WERI-Rb-1 (cell line): ENCODE results near the gene ROBO4.

Source experiments
- DNase-seq: peaks from one replicate; pipeline ENCODE4 v3.0.0-alpha.2; 2020
- H3K27ac ChIP-seq: fragments of 250-450 bp; sonication (Bioruptor Pico); 2 replicates; pipeline ENCODE4 v1.5.1; 2020; ENCODE audit warnings: mild to moderate bottlenecking, moderate library complexity
- H3K27me3 ChIP-seq: fragments of 250-450 bp; sonication (Bioruptor Pico); 2 replicates; pipeline ENCODE4 v1.5.1; 2021; ENCODE audit warnings: mild to moderate bottlenecking, low read depth, moderate library complexity; ENCODE audit not compliant: insufficient read depth, severe bottlenecking
- H3K36me3 ChIP-seq: fragments of 250-450 bp; sonication (Bioruptor Pico); 2 replicates; pipeline ENCODE4 v1.5.1; 2020; ENCODE audit warnings: mild to moderate bottlenecking, moderate library complexity
- H3K4me3 ChIP-seq: 2 replicates; pipeline ENCODE4 v1.5.1; 2011; ENCODE audit warnings: low read depth, mild to moderate bottlenecking, control low read depth, low read length
- H3K9me3 ChIP-seq: fragments of 250-450 bp; sonication (Bioruptor Pico); 2 replicates; pipeline ENCODE4 v1.5.1; 2021; ENCODE audit warnings: mild to moderate bottlenecking, moderate library complexity; ENCODE audit not compliant: severe bottlenecking
- TF ChIP-seq, protein P1 (sequence below): IDR thresholded peaks from 2 replicates; pipeline ENCODE4 v1.5.1; 2011; ENCODE audit warnings: low read depth, mild to moderate bottlenecking, control low read depth, inconsistent platforms, low read length

The ROBO4 gene

GRCh38 chr11:124935548-124936514, 38.2 kb upstream of the ROBO4 start, which contains the start of gene HEPACAM:
Gene HEPACAM (minus strand): TSS chr11:124936047. CDS start chr11:124936006, 41 bp downstream.
- Histone ChIP-seq H3K27me3 (no peaks in the 10 kb centered on the region), H3K36me3 (no peaks in the 10 kb centered on the region), H3K4me3 (no peak within 1 kb of the TSS), H3K27ac (no peak within 1 kb of the TSS), H3K9me3 (no peaks in the 10 kb centered on the region)
- DNase-seq = no peak
- TF ChIP-seq, protein P1, sequence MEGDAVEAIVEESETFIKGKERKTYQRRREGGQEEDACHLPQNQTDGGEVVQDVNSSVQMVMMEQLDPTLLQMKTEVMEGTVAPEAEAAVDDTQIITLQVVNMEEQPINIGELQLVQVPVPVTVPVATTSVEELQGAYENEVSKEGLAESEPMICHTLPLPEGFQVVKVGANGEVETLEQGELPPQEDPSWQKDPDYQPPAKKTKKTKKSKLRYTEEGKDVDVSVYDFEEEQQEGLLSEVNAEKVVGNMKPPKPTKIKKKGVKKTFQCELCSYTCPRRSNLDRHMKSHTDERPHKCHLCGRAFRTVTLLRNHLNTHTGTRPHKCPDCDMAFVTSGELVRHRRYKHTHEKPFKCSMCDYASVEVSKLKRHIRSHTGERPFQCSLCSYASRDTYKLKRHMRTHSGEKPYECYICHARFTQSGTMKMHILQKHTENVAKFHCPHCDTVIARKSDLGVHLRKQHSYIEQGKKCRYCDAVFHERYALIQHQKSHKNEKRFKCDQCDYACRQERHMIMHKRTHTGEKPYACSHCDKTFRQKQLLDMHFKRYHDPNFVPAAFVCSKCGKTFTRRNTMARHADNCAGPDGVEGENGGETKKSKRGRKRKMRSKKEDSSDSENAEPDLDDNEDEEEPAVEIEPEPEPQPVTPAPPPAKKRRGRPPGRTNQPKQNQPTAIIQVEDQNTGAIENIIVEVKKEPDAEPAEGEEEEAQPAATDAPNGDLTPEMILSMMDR = no peak

DNA sequence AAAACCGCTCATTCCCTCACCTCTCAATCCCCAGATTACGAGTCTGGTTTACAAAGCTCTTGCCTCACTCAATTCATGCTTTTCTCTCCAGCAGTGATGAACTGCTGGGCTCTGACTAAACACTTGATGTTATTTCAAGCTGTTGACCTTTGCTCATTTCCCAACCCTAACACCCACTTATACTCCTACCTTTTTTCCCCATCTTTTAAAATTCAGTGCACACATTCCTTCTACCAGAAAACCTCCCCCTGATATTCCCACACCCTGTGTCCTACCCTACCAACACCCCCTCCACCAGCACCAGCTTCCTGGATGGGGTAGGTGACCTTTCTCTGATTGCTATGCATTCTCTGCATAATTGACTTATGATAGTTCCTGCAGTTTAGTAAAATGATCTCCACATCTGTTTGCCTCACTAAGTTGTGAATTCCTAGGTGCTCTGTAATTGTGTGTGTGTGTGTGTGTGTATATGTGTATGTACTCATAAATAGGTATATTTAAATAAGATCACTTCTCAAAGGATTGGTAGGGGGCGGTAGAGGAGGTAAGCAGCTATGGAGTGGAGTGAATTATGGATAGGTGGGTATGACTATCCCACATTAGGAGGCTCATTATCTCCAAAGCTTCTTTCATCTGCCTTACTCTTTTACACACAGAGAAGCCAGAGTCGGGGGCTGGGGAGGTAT, 37.3 kb upstream of the ROBO4 start:
- no peaks in the 10 kb centered on the region for H3K9me3 ChIP-seq
- no peak overlapping the region for H3K4me3 ChIP-seq
- H3K27ac ChIP-seq = no peak overlapping the region
- no peaks in the 10 kb centered on the region for H3K36me3 ChIP-seq
- no peak for DNase-seq
- TF ChIP-seq, protein P1 = no peak
- no peaks in the 10 kb centered on the region for H3K27me3 ChIP-seq

DNA sequence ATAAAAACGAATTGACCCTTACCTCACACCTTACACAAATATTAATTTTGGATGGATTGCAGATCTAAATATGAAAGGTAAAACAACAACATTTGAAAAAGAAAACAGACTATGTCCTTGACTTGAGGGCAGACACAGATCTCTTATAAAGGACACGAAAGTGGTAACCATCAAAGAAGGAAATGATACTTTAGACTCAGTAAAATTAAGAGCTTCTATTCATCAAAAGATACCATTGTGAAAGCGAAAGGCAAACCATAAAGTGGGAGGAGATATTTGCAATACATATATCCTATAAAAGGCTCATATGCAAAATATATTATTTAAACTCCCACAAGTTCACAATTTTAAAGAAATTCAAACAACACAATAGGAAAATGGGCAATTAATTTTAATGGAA, 33.1 kb upstream of the ROBO4 start:
- no peaks in the 10 kb centered on the region for H3K36me3 ChIP-seq
- no peak for DNase-seq
- H3K4me3 ChIP-seq = no peak overlapping the region
- TF ChIP-seq, protein P1 = no peak
- H3K27me3 ChIP-seq = no peaks in the 10 kb centered on the region
- no peak overlapping the region for H3K27ac ChIP-seq
- no peaks in the 10 kb centered on the region for H3K9me3 ChIP-seq

- no peak overlapping the region for H3K4me3 ChIP-seq
- H3K27me3 ChIP-seq = no peaks in the 10 kb centered on the region
- DNase-seq = no peak
- H3K36me3 ChIP-seq = no peaks in the 10 kb centered on the region
- H3K27ac ChIP-seq = no peak overlapping the region
- TF ChIP-seq, protein P1 = no peak
- no peaks in the 10 kb centered on the region for H3K9me3 ChIP-seq
These were observed 31.4 kb upstream of the ROBO4 start for GRCh38 chr11:124928942-124929665.

DNA sequence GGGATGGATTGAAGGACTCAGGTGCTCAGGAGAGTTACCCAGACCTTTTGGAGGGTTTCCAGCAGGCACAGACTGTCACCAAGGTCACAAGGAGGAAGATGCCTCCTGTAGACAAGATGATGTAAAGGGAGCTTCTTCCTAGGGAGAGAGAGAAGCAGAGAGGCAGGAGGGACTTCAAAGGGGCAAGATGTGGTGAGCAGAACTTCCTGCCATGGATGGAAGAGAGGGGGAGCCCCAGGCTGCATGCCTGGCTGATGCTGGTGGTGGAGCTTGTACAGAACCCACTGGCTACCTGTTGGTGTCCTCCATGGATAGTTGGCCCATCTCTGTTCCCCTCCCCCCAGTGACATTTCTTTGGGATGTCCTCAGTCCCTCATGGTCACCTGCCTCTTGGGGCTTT, 25.6 kb upstream of the ROBO4 start:
- Histone ChIP-seq H3K36me3 (no peaks in the 10 kb centered on the region), H3K4me3 (no peak overlapping the region), H3K27ac (no peak overlapping the region), H3K9me3 (no peaks in the 10 kb centered on the region), H3K27me3 (no peaks in the 10 kb centered on the region)
- no peak for DNase-seq
- TF ChIP-seq, protein P1 = no peak
